ENCODE results near the gene GLDC. TPM values are rescaled to one million over a fixed set of nuclear protein-coding genes. Genes with fewer than 3 reads are reported as not detected.

The GLDC gene
- total and polyA plus RNA-seq, 4 experiments from 2014 or later, result 0.20 TPM; not detected in 3

GRCh38 chr9:6488395-6488794, 157.1 kb downstream of the GLDC start:
- Mint-ChIP-seq H3K27me3 (no peaks in the 10 kb centered on the region), H3K9me3 (no peaks in the 10 kb centered on the region), H3K27ac (peak overlapping the region in 1 of 7 donors; percentile 29), H3K36me3 (peaks cover 22 to 51% of the 10 kb centered on the region in 2 donors), H3K4me1 (peaks cover 0 to 21% (median 11%) of the 10 kb centered on the region in 4 donors), H3K4me3 (no peak overlapping the region)
- peak in 2 of 5 donors; percentile 2 to 3 for DNase-seq
- intact Hi-C loops (cut with micrococcal nuclease), result no loop called here
- Histone ChIP-seq H3K4me1 (ENCODE audit: insufficient read depth, low read length) (no peaks in the 10 kb centered on the region), H3K36me3 (ENCODE audit: insufficient read depth, low read length) (peaks cover 19% of the 10 kb centered on the region), H3K27ac (ENCODE audit: low read depth, low read length) (no peak overlapping the region), H3K4me3 (ENCODE audit: low read length in 2 of 2) (no peak overlapping the region), H3K27me3 (ENCODE audit: insufficient read depth, low read length) (no peaks in the 10 kb centered on the region), H3K9me3 (ENCODE audit: control insufficient read depth in 1 of 2, low read length in 2 of 2) (no peaks in the 10 kb centered on the region)
- ChIA-PET CTCF (ENCODE audit: partially characterized antibody) (interaction anchor here (0.6 to 1.4 kb wide), 5 partner anchors 75 to 249 kb away, joined by 3 to 5 read pairs (median 3); partner anchors contain the start of gene UHRF2), POLR2A (ENCODE audit: partially characterized antibody) (interaction anchor here (1.5 kb wide), 1 partner anchor 75 kb away, joined by 8 read pairs; the partner anchor contains the start of gene UHRF2)

- Histone ChIP-seq H3K27ac (ENCODE audit: low read depth, low read length) (no peak overlapping the region), H3K9me3 (ENCODE audit: control insufficient read depth in 1 of 2, low read length in 2 of 2) (no peaks in the 10 kb centered on the region), H3K4me3 (ENCODE audit: low read length in 2 of 2) (no peak overlapping the region), H3K36me3 (ENCODE audit: insufficient read depth, low read length) (peaks cover 41% of the 10 kb centered on the region), H3K27me3 (ENCODE audit: insufficient read depth, low read length) (no peaks in the 10 kb centered on the region), H3K4me1 (ENCODE audit: insufficient read depth, low read length) (no peaks in the 10 kb centered on the region)
- Mint-ChIP-seq H3K4me1 (peaks cover 0 to 9% (median under 1%) of the 10 kb centered on the region in 4 donors), H3K9me3 (no peaks in the 10 kb centered on the region), H3K4me3 (no peak overlapping the region), H3K27me3 (no peaks in the 10 kb centered on the region), H3K36me3 (peaks cover 28 to 43% of the 10 kb centered on the region in 2 donors), H3K27ac (peak overlapping the region in 2 of 7 donors; percentile 35 to 54)
- intact Hi-C loops (cut with micrococcal nuclease), result no loop called here
- CTCF ChIA-PET (ENCODE audit: partially characterized antibody), result no interaction called here
- POLR2A ChIA-PET (ENCODE audit: partially characterized antibody), result no interaction called here
- no peak for DNase-seq
These were observed 161.3 kb downstream of the GLDC start for GRCh38 chr9:6484210-6484609.

Other genes with a start within 250 kb of the GLDC start
- 100 to 1,000 TPM; 124 to 128 TPM for gene UHRF2, start 232.5 kb downstream of the GLDC start, total RNA-seq
- 10 to 100 TPM in 1 of 2 donors, 1 to 10 TPM in 1; 8.7 to 16.0 TPM for gene UHRF2, start 232.5 kb downstream of the GLDC start, polyA plus RNA-seq
- gene KDM4C, start 112.2 kb upstream of the GLDC start, total RNA-seq, result 10 to 100 TPM; 80.5 to 90.7 TPM
- 10 to 100 TPM; 36.3 to 37.1 TPM for gene KDM4C, start 112.2 kb upstream of the GLDC start, polyA plus RNA-seq

Data from CD4-positive, alpha-beta memory T cell (primary cell).